Measurements from ENCODE around the gene ACTA1.
A peak's percentile ranks its signal among the peaks of the same experiment; 100 is the strongest.

Gene ACTA1

GRCh38 chr1:229433364-229434004, 410 bp downstream of the ACTA1 start:
- H3K4me3 ChIP-seq (ENCODE audit: control insufficient read depth, low read depth, low read length) = no peak overlapping the region
- TF ChIP-seq CTCF (conservative IDR thresholded peaks at IDR 0.05; ENCODE audit: control insufficient read depth, insufficient read depth, low read depth, low read length) = no peak
- no peak for DNase-seq (ENCODE audit: low read depth)

- H3K4me3 ChIP-seq (ENCODE audit: control insufficient read depth, low read depth, low read length) = no peak overlapping the region
- TF ChIP-seq CTCF (conservative IDR thresholded peaks at IDR 0.05; ENCODE audit: control insufficient read depth, insufficient read depth, low read depth, low read length) = no peak
- no peak for DNase-seq (ENCODE audit: low read depth)
Observed at GRCh38 chr1:229432905-229433304, 989 bp downstream of the ACTA1 start.

- no peak overlapping the region for H3K4me3 ChIP-seq (ENCODE audit: control insufficient read depth, low read depth, low read length)
- TF ChIP-seq CTCF (conservative IDR thresholded peaks at IDR 0.05; ENCODE audit: control insufficient read depth, insufficient read depth, low read depth, low read length) = no peak
- no peak for DNase-seq (ENCODE audit: low read depth)
Observed at GRCh38 chr1:229432116-229432461, 1.8 kb downstream of the ACTA1 start.

GRCh38 chr1:229431284-229432115, 2.4 kb downstream of the ACTA1 start:
- DNase-seq (ENCODE audit: low read depth) = no peak
- no peak for TF ChIP-seq CTCF (conservative IDR thresholded peaks at IDR 0.05; ENCODE audit: control insufficient read depth, insufficient read depth, low read depth, low read length)
- no peak overlapping the region for H3K4me3 ChIP-seq (ENCODE audit: control insufficient read depth, low read depth, low read length)

- peak; percentile 38 for DNase-seq (ENCODE audit: low read depth)
- H3K4me3 ChIP-seq (ENCODE audit: control insufficient read depth, low read depth, low read length) = no peak overlapping the region
- TF ChIP-seq CTCF (conservative IDR thresholded peaks at IDR 0.05; ENCODE audit: control insufficient read depth, insufficient read depth, low read depth, low read length) = no peak
Observed at GRCh38 chr1:229430761-229431283, 3.1 kb downstream of the ACTA1 start.

- H3K4me3 ChIP-seq (ENCODE audit: control insufficient read depth, low read depth, low read length) = no peak overlapping the region
- no peak for TF ChIP-seq CTCF (conservative IDR thresholded peaks at IDR 0.05; ENCODE audit: control insufficient read depth, insufficient read depth, low read depth, low read length)
Observed at GRCh38 chr1:229428256-229428655, 5.6 kb downstream of the ACTA1 start.

More at GRCh38 chr1:229428256-229428655, 5.6 kb downstream of the ACTA1 start:
- no peak for DNase-seq (ENCODE audit: low read depth)
